OCI-M2 (cell line): ENCODE results near the gene NDUFAF3.

ENCODE experiments used
- DNase-seq: peaks from one replicate; lab custom pipeline; 2025; ENCODE audit not compliant: unreplicated experiment; lab: John Stamatoyannopoulos, UW

NDUFAF3 gene

GRCh38 chr3:49021813-49022687, at the start of gene NDUFAF3:
Gene NDUFAF3 (plus strand): TSS chr3:49022121. CDS start chr3:49022145, 24 bp downstream.
- DNase-seq: no peak

GRCh38 chr3:48974076-48974864, 47.7 kb upstream of the NDUFAF3 start:
- no peak for DNase-seq

- DNase-seq: no peak
Observed at GRCh38 chr3:48979451-48979850, 42.5 kb upstream of the NDUFAF3 start.

GRCh38 chr3:48980295-48980694, 41.6 kb upstream of the NDUFAF3 start:
- no peak for DNase-seq

GRCh38 chr3:48982016-48982415, 39.9 kb upstream of the NDUFAF3 start:
- DNase-seq: no peak

GRCh38 chr3:48982686-48983085, 39.2 kb upstream of the NDUFAF3 start:
- DNase-seq: no peak

GRCh38 chr3:48983096-48983495, 38.8 kb upstream of the NDUFAF3 start:
- DNase-seq: no peak

GRCh38 chr3:48984663-48985062, 37.3 kb upstream of the NDUFAF3 start:
- DNase-seq: no peak

GRCh38 chr3:48985831-48986376, 36.0 kb upstream of the NDUFAF3 start:
- DNase-seq: no peak

- DNase-seq: no peak
Observed at GRCh38 chr3:48989126-48989795, 32.7 kb upstream of the NDUFAF3 start.

- no peak for DNase-seq
Observed at GRCh38 chr3:48989796-48990635, 31.9 kb upstream of the NDUFAF3 start, which contains the start of gene P4HTM. Gene P4HTM (plus strand): TSS chr3:48990241. CDS start chr3:48990257, 16 bp downstream.

GRCh38 chr3:48990636-48991469, 31.1 kb upstream of the NDUFAF3 start:
- DNase-seq: no peak

GRCh38 chr3:48991851-48992545, 29.9 kb upstream of the NDUFAF3 start:
- no peak for DNase-seq

- no peak for DNase-seq
Observed at GRCh38 chr3:48993834-48994233, 28.1 kb upstream of the NDUFAF3 start.

GRCh38 chr3:48996640-48997039, 25.3 kb upstream of the NDUFAF3 start:
- no peak for DNase-seq

- DNase-seq: no peak
Observed at GRCh38 chr3:48997102-48997635, 24.8 kb upstream of the NDUFAF3 start.

GRCh38 chr3:48997714-48998637, 23.9 kb upstream of the NDUFAF3 start:
- no peak for DNase-seq
